ENCODE measurements around the gene C17orf113. TPM values are rescaled to one million over a fixed set of nuclear protein-coding genes. Genes with fewer than 3 reads are reported as not detected.

C17orf113 gene
- total RNA-seq, 4 donors from 2014 or later = 0.60 to 2.3 (median 1.4) TPM

GRCh38 chr17:42055496-42055895 lies 5.1 kb upstream of the C17orf113 start:
- H3K36me3 ChIP-seq = no peaks in the 10 kb centered on the region
- H3K4me1 ChIP-seq = peaks cover 4% of the 10 kb centered on the region
- peaks cover 23% of the 10 kb centered on the region for H3K27me3 ChIP-seq
- DNase-seq (ENCODE audit: low spot score in 2 of 2) = no peak
- TF ChIP-seq POLR2AphosphoS5 (IDR thresholded peaks at IDR 0.05) = no peak
- no peak for TF ChIP-seq POLR2A (IDR thresholded peaks at IDR 0.05)
- no peak for TF ChIP-seq EP300 (IDR thresholded peaks at IDR 0.05)
- no peak for TF ChIP-seq CTCF (IDR thresholded peaks at IDR 0.05)
- no peak overlapping the region for H3K27ac ChIP-seq
- H3K4me3 ChIP-seq = no peak overlapping the region
- no peaks in the 10 kb centered on the region for H3K9me3 ChIP-seq
- 46% methylated on average over 6 of the region's 6 CpGs for WGBS

- H3K27me3 ChIP-seq = peaks cover 23% of the 10 kb centered on the region
- no peak overlapping the region for H3K4me3 ChIP-seq
- no peak overlapping the region for H3K27ac ChIP-seq
- H3K9me3 ChIP-seq = no peaks in the 10 kb centered on the region
- no peak for DNase-seq (ENCODE audit: low spot score in 2 of 2)
- H3K36me3 ChIP-seq = no peaks in the 10 kb centered on the region
- TF ChIP-seq POLR2AphosphoS5 (IDR thresholded peaks at IDR 0.05) (no peak), POLR2A (IDR thresholded peaks at IDR 0.05) (no peak), EP300 (IDR thresholded peaks at IDR 0.05) (no peak), CTCF (IDR thresholded peaks at IDR 0.05) (no peak)
- peaks cover 8% of the 10 kb centered on the region for H3K4me1 ChIP-seq
- 28% methylated on average over 3 of the region's 3 CpGs for WGBS
Observed at GRCh38 chr17:42055027-42055426, 4.6 kb upstream of the C17orf113 start.

GRCh38 chr17:42053731-42054500 lies 3.5 kb upstream of the C17orf113 start:
- peaks cover 23% of the 10 kb centered on the region for H3K27me3 ChIP-seq
- 33% methylated on average over 12 of the region's 12 CpGs for WGBS

GRCh38 chr17:42052346-42052877 lies 2.0 kb upstream of the C17orf113 start:
- H3K9me3 ChIP-seq = no peaks in the 10 kb centered on the region
- TF ChIP-seq POLR2AphosphoS5 (IDR thresholded peaks at IDR 0.05) = no peak
- no peak for TF ChIP-seq EP300 (IDR thresholded peaks at IDR 0.05)
- TF ChIP-seq CTCF (IDR thresholded peaks at IDR 0.05) = no peak
- no peak for TF ChIP-seq POLR2A (IDR thresholded peaks at IDR 0.05)
- no peak for DNase-seq (ENCODE audit: low spot score in 2 of 2)
- H3K36me3 ChIP-seq = no peaks in the 10 kb centered on the region
- 84% methylated on average over 6 of the region's 6 CpGs for WGBS
- H3K4me1 ChIP-seq = peaks cover 13% of the 10 kb centered on the region
- no peak overlapping the region for H3K4me3 ChIP-seq
- H3K27me3 ChIP-seq = peaks cover 23% of the 10 kb centered on the region
- no peak overlapping the region for H3K27ac ChIP-seq

More at GRCh38 chr17:42053731-42054500, 3.5 kb upstream of the C17orf113 start:
- H3K4me3 ChIP-seq = no peak overlapping the region
- H3K36me3 ChIP-seq = no peaks in the 10 kb centered on the region
- H3K4me1 ChIP-seq = peaks cover 13% of the 10 kb centered on the region
- H3K9me3 ChIP-seq = no peaks in the 10 kb centered on the region
- DNase-seq (ENCODE audit: low spot score in 2 of 2) = no peak
- TF ChIP-seq POLR2A (IDR thresholded peaks at IDR 0.05) (no peak), CTCF (IDR thresholded peaks at IDR 0.05) (no peak), EP300 (IDR thresholded peaks at IDR 0.05) (no peak), POLR2AphosphoS5 (IDR thresholded peaks at IDR 0.05) (no peak)
- H3K27ac ChIP-seq = no peak overlapping the region

- H3K4me3 ChIP-seq = no peak overlapping the region
- 82% methylated on average over 7 of the region's 7 CpGs for WGBS
- H3K27me3 ChIP-seq = peaks cover 23% of the 10 kb centered on the region
- peaks cover 13% of the 10 kb centered on the region for H3K4me1 ChIP-seq
- no peaks in the 10 kb centered on the region for H3K9me3 ChIP-seq
- H3K36me3 ChIP-seq = no peaks in the 10 kb centered on the region
- TF ChIP-seq POLR2A (IDR thresholded peaks at IDR 0.05) (no peak), EP300 (IDR thresholded peaks at IDR 0.05) (no peak), POLR2AphosphoS5 (IDR thresholded peaks at IDR 0.05) (no peak)
- no peak for DNase-seq (ENCODE audit: low spot score in 2 of 2)
- H3K27ac ChIP-seq = no peak overlapping the region
Observed at GRCh38 chr17:42051645-42052044, 1.2 kb upstream of the C17orf113 start.

Measured in suprapubic skin (tissue), 4 donors.